Gastroesophageal sphincter (tissue), 3 donors: ENCODE results near the gene RBM42.

Experiments used
- POLR2A ChIP-seq, 2 donors: fragments of 450-650 bp; IDR thresholded peaks; one replicate each; pipeline ENCODE4 v1.6.1; 2017; ENCODE audit warnings: antibody characterized with exemption in 2 of 2, mild to moderate bottlenecking in 2 of 2, moderate library complexity in 1 of 2
- TF ChIP-seq, protein P1 (sequence below), 4 experiments: fragments of 200-600 bp in 2 of 4; fragments of 450-650 bp in 2 of 4; sonication (generic) in 1 of 4; IDR thresholded peaks; one replicate each; pipeline ENCODE4 v1.5.1; 2017 to 2019; ENCODE audit warnings: antibody characterized with exemption in 4 of 4, mild to moderate bottlenecking in 2 of 4, moderate library complexity in 2 of 4

DNA sequence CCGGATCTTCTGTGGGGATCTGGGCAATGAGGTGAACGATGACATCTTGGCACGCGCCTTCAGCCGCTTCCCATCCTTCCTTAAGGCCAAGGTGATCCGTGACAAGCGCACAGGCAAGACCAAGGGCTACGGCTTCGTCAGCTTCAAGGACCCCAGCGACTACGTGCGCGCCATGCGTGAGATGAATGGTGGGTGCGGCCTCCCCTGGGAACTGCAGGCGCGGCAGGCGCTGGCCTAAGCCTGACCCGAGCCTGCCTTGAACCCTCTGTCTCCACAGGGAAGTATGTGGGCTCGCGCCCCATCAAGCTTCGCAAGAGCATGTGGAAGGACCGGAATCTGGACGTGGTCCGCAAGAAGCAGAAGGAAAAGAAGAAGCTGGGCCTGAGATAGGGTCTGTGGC lies 8.3 kb downstream of the RBM42 start:
- TF ChIP-seq POLR2A (IDR thresholded peaks at IDR 0.05), result no peak
- TF ChIP-seq, protein P1, sequence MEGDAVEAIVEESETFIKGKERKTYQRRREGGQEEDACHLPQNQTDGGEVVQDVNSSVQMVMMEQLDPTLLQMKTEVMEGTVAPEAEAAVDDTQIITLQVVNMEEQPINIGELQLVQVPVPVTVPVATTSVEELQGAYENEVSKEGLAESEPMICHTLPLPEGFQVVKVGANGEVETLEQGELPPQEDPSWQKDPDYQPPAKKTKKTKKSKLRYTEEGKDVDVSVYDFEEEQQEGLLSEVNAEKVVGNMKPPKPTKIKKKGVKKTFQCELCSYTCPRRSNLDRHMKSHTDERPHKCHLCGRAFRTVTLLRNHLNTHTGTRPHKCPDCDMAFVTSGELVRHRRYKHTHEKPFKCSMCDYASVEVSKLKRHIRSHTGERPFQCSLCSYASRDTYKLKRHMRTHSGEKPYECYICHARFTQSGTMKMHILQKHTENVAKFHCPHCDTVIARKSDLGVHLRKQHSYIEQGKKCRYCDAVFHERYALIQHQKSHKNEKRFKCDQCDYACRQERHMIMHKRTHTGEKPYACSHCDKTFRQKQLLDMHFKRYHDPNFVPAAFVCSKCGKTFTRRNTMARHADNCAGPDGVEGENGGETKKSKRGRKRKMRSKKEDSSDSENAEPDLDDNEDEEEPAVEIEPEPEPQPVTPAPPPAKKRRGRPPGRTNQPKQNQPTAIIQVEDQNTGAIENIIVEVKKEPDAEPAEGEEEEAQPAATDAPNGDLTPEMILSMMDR (IDR thresholded peaks at IDR 0.05), result no peak
